GM19395 (cell line): Measurements from ENCODE around the gene FATE1.
"Not testable (repeated sequence)": the region's sequence is repeated elsewhere in the genome, so short reads cannot be mapped to it uniquely, and the experiment has no call there.

Experiments
- ATAC-seq: cut with Tn5 transposase; IDR thresholded peaks from one replicate; pipeline ENCODE4 v1.9.1; 2021; ENCODE audit warnings: mild to moderate bottlenecking, moderate library complexity; ENCODE audit not compliant: unreplicated experiment

Gene FATE1

GRCh38 chrX:151715752-151716151 lies at the start of gene FATE1:
Gene FATE1 (plus strand): TSS chrX:151716035. CDS start chrX:151716120, 85 bp downstream.
- no peak for ATAC-seq

GRCh38 chrX:151675121-151675746 lies 40.6 kb upstream of the FATE1 start:
- no peak for ATAC-seq

GRCh38 chrX:151676196-151676595 lies 39.6 kb upstream of the FATE1 start:
- ATAC-seq: no peak

- ATAC-seq: no peak
Observed at GRCh38 chrX:151679798-151680402, 35.9 kb upstream of the FATE1 start.

- peak; percentile 97 for ATAC-seq
Observed at GRCh38 chrX:151680805-151681204, 35.0 kb upstream of the FATE1 start.

- no peak for ATAC-seq
Observed at GRCh38 chrX:151687635-151688034, 28.2 kb upstream of the FATE1 start.

- ATAC-seq: no peak
Observed at GRCh38 chrX:151688695-151689094, 27.1 kb upstream of the FATE1 start.

GRCh38 chrX:151692825-151693224 lies 23.0 kb upstream of the FATE1 start:
- ATAC-seq: no peak

- ATAC-seq: no peak
Observed at GRCh38 chrX:151694121-151694520, 21.7 kb upstream of the FATE1 start.

- no peak for ATAC-seq
Observed at GRCh38 chrX:151694661-151695582, 20.9 kb upstream of the FATE1 start, which contains the start of gene PRRG3. Gene PRRG3 (plus strand): TSS chrX:151695458. CDS start chrX:151698815, 3,357 bp downstream.

- ATAC-seq: no peak
Observed at GRCh38 chrX:151695583-151696340, 20.1 kb upstream of the FATE1 start.

GRCh38 chrX:151697082-151697481 lies 18.8 kb upstream of the FATE1 start:
- not testable (repeated sequence) for ATAC-seq

- ATAC-seq: no peak
Observed at GRCh38 chrX:151697522-151697921, 18.3 kb upstream of the FATE1 start.

GRCh38 chrX:151698485-151698884 lies 17.4 kb upstream of the FATE1 start:
- ATAC-seq: no peak

- no peak for ATAC-seq
Observed at GRCh38 chrX:151699746-151700145, 16.1 kb upstream of the FATE1 start.

GRCh38 chrX:151700581-151700980 lies 15.3 kb upstream of the FATE1 start:
- ATAC-seq: no peak

GRCh38 chrX:151701071-151701470 lies 14.8 kb upstream of the FATE1 start:
- no peak for ATAC-seq

GRCh38 chrX:151701531-151701930 lies 14.3 kb upstream of the FATE1 start:
- no peak for ATAC-seq

GRCh38 chrX:151702026-151702714 lies 13.7 kb upstream of the FATE1 start:
- ATAC-seq: no peak

- ATAC-seq: no peak
Observed at GRCh38 chrX:151702741-151703340, 13.0 kb upstream of the FATE1 start.
